Transverse colon (tissue), 3 donors: ENCODE results near the gene CCNY.

ENCODE experiments used
- POLR2A ChIP-seq: fragments of 450-650 bp; IDR thresholded peaks from one replicate; pipeline ENCODE4 v1.6.1; 2016; ENCODE audit warnings: antibody characterized with exemption, mild to moderate bottlenecking, moderate library complexity
- TF ChIP-seq, protein P1 (sequence below), 5 experiments: fragments of 200-600 bp in 3 of 5; fragments of 450-650 bp in 2 of 5; sonication (generic) in 3 of 5; IDR thresholded peaks; 1 replicate in 2 of 5; 2 replicates in 3 of 5; pipeline ENCODE4 v1.5.1; 2016 to 2017; ENCODE audit warnings: antibody characterized with exemption in 5 of 5, inconsistent platforms in 3 of 5, mild to moderate bottlenecking in 2 of 5, moderate library complexity in 1 of 5

DNA sequence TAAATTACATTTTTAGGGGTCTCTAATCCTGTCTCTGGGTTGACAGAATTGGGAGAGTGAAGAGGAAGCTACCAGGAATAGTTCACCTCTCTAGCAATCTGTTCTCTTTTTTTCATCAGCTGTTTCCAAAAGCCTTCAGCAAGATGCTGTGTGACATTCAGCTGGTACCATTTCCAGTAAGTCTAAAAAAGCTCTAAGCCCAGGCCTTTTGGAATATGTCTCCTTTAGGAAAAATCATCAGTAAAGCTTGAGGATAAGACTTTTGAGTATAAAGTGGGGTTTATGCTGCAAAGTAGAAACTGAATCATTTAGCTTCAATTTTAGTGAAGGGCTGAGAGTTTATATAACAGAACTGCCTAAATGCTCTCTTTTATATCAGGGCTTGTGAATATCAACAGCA is 81.5 kb downstream of the CCNY start:
- no peak for TF ChIP-seq POLR2A
- TF ChIP-seq, protein P1, sequence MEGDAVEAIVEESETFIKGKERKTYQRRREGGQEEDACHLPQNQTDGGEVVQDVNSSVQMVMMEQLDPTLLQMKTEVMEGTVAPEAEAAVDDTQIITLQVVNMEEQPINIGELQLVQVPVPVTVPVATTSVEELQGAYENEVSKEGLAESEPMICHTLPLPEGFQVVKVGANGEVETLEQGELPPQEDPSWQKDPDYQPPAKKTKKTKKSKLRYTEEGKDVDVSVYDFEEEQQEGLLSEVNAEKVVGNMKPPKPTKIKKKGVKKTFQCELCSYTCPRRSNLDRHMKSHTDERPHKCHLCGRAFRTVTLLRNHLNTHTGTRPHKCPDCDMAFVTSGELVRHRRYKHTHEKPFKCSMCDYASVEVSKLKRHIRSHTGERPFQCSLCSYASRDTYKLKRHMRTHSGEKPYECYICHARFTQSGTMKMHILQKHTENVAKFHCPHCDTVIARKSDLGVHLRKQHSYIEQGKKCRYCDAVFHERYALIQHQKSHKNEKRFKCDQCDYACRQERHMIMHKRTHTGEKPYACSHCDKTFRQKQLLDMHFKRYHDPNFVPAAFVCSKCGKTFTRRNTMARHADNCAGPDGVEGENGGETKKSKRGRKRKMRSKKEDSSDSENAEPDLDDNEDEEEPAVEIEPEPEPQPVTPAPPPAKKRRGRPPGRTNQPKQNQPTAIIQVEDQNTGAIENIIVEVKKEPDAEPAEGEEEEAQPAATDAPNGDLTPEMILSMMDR (IDR thresholded peaks at IDR 0.05), result no peak
